Activated CD8-positive, alpha-beta memory T cell treated with anti-CD3 and anti-CD28 coated beads for 4 hours (primary cell): ENCODE measurements around the gene RARB.

Source experiments
- DNase-seq, 2 donors: peaks; one replicate each; pipeline ENCODE4 v3.0.0-alpha.2; 2020; ENCODE audit warnings: low read depth in 2 of 2

RARB gene

GRCh38 chr3:25423780-25424588, 4.1 kb upstream of the RARB start:
- no peak for DNase-seq

DNA sequence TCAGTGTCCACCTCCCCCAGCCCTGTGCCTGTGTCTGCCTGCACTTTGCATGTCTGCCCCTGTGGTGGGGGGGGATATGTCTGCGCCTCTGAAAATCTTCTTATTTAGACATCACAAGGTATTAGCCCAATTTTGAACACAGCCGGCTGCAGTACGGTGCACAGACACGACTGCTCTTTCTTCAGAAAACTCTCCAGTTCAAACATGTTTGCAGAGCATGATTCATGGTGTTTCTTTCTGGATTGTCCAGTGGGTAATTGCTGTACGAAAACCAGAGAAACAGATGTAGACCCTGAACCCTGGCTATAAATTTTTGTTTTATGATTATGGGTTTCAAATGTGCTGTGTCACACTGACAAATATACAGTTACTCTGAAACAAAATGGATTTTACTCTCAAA, 3.4 kb upstream of the RARB start:
- DNase-seq: no peak

- no peak for DNase-seq
Observed at GRCh38 chr3:25426408-25426807, 1.7 kb upstream of the RARB start.

GRCh38 chr3:25427155-25427554, 908 bp upstream of the RARB start:
- DNase-seq: no peak

DNA sequence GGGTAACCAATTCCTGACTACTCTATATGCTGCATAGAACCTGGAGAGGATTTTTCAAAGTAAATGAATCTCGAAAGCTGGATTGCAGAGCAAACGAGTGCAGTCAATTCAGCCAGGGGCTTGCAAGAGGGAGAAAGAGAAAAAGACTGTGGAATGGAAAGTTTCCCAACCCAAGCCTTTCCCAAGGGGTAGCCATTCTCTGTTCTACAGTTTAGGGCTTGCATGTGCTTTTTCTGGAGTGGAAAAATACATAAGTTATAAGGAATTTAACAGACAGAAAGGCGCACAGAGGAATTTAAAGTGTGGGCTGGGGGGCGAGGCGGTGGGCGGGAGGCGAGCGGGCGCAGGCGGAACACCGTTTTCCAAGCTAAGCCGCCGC, 511 bp upstream of the RARB start:
- DNase-seq: no peak

- no peak for DNase-seq
Observed at GRCh38 chr3:25428789-25429335, 799 bp downstream of the RARB start.

GRCh38 chr3:25429361-25430286, 1.6 kb downstream of the RARB start:
- no peak for DNase-seq

- DNase-seq: no peak
Observed at GRCh38 chr3:25430287-25430934, 2.3 kb downstream of the RARB start.

DNA sequence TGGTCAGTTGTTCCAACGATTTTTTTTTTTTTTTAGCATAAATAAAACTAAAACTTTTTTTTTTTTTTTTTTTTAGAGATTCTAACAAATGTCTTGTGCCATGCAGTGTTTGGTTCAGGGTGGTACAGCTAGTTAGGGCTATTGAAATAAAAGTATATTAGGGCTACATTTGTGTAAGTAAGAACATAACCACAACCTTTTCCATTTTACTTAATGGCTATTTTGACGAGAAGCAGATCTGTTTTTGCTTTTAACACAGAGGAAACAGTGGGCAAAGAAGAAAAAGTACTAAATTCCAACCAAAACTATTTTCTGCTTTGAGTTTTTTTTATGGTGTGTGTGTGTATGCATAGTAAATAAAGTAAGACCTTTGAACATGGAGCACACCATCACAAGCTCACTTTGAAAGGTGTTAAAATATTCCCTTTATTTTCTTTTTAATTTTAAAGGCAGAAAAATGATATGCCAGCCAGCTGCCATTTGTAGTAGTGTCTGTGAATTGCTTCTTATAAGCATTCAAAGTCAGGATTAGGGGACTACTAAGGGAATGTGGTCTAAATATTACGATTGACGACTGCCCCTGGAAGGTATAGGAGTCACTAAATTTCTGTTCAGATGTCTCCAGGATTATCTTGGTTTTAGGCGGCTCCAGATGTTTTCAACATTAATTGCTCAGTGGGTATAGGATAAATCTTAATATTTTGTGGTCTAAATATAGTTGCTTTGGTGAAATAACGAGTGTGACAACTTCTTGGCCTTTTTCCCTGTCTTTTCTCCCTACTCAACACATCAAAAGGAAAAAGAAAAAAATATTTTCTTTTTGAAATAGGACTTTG, 3.1 kb downstream of the RARB start:
- no peak for DNase-seq

GRCh38 chr3:25432176-25432720, 4.2 kb downstream of the RARB start:
- no peak for DNase-seq

DNA sequence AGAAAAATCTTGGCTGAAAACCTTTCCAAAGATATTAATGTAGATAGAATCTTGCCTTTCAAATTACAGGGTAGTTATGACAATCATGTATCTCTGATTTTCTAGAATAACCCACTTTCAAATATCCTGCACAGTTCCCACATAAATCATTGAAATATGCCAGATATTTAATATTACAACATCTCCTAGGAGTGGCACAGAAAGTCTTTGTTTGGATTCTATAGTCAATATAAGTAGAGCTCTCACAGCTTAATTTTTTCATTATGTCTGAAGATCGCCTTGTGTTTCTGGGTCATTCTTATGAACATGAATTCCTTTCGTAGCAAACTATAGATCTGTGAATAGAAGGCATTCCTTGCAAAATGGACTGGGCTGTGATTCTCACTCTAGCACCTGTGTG, 5.0 kb downstream of the RARB start:
- no peak for DNase-seq

DNA sequence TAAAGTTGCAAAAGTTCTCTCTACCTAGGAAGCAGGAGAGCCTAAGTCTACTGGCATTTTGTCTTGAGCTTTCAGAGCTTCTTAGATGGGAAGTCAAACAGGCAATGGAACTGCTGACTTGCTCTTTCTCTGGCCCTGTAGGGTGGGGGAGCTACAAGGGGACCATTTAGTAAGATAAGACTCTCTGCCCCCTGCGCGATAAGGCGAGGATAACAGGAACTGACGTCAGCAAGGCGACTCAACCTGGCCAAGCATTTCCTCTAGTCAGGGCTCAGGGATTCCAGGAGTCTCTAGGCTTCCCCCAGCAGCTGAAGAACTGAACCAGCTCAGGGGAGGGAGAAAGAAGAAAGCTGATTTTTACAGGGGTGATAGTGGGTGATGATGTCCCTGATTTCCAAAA, 5.8 kb downstream of the RARB start:
- DNase-seq: no peak

DNA sequence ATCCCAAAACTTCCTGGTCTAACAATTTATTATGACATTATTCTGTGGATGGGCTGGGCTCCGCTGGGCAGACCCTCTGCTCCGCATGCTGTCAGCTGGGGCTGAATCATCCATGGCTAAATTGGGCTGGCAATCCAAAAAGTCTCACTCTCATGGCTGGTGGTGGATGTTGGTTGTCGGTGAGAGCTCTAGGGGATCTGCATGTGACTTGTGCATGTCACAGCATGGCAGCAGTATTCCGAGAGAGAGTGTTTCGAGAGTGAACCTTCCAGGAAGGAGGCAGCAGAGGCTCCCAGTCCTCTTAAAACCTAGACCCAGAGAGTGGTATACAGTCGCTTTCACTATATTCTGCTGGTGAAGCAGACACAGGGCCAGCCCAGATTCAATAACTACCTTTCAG, 9.9 kb downstream of the RARB start:
- no peak for DNase-seq

DNA sequence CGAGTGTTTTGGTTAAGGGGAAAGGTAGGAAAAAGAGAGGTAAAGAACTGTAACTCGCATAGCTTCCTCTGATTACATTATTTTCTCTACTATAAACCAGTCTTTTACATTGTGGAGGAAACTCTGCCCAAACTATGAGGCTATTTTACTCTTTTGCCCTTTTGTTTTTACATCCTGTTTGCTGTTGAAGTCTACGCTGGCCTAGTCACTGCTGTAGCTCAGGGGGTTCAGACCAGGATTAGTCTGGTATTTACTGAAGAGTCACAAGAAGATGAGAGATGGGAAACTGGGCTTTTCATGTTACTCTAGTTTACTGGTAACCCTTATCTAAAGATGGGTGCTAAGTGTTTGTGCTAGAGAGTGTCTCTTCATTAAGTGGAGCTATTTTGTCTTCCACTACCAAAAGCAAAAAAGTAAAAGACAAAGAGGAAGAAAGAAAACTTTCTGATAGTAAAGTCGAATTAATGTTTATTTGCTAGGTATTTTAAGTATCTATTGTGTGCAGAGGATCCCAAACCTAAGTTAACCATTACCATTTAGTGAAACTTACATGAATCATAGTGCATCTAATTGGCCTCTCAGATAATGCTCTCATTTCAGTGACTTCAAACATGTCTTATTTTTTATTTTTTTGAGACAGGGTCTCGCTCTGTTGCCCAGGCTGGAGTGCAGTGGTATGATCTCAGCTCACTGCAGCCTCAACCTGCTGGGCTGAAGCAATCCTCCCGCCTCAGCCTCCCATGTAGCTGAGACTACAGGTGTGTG, 10.9 kb downstream of the RARB start:
- DNase-seq: no peak

- DNase-seq: no peak
Observed at GRCh38 chr3:25441234-25441856, 13.3 kb downstream of the RARB start.

DNA sequence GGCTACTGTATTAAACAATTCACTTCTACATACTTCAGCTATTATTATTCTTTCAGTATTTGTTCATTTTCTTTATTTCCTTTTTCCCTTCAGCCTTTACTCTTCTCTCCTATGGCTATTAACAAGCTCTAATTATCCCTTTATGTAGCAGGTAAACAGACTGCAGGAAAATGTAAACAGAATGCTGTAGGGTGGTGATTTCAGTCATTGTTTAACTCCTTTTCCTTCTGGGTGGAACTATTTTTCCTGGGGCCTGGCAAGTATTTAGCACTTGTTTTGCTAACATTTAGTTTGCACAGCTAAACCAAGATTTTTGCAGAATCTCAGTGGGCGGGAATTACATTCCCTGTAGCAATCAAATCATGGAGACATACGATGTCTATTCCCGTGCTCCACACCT, 14.4 kb downstream of the RARB start:
- DNase-seq: no peak

GRCh38 chr3:25444273-25444672, 16.2 kb downstream of the RARB start:
- no peak for DNase-seq

DNA sequence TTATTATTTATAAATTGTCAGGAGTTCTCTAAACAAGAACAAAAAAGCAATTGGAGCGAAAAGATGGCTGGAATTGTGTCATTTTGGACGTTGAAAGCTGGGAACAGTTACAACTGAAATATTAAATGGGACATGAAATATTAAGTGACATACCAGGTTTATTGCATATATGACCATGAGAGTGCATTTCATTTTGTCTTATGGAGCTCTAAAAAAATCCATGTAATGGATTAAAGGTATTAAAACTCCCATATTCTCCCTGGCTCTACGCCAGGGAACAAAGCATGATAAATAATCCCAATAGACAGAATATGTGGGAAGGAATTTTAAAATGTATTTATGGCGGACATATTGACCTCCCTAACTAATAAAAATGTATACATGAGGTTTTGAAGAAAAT, 17.7 kb downstream of the RARB start:
- DNase-seq: no peak

GRCh38 chr3:25447285-25447684, 19.2 kb downstream of the RARB start:
- DNase-seq: no peak

- DNase-seq: no peak
Observed at GRCh38 chr3:25447925-25448324, 19.9 kb downstream of the RARB start.
